ENCODE measurements around the gene HCN3. TPM values are rescaled to one million over a fixed set of nuclear protein-coding genes. Genes with fewer than 3 reads are reported as not detected.

The HCN3 gene
- total RNA-seq, 1 experiment from 2014 or later = 11.3 TPM

GRCh38 chr1:155300024-155300423 is 22.8 kb downstream of the HCN3 start:
- no peak for DNase-seq (ENCODE audit: low spot score)
- Histone ChIP-seq H3K9me3 (ENCODE audit: low read depth, low read length, poor library complexity, severe bottlenecking) (no peaks in the 10 kb centered on the region), H3K4me1 (ENCODE audit: insufficient read depth, low read length, poor library complexity, severe bottlenecking) (peaks cover 3% of the 10 kb centered on the region), H3K36me3 (ENCODE audit: insufficient read depth, low read length, poor library complexity, severe bottlenecking) (no peaks in the 10 kb centered on the region), H3K27me3 (replicated peaks; ENCODE audit: insufficient read depth, low read depth, low read length, poor library complexity) (peaks cover 11% of the 10 kb centered on the region), H3K27ac (ENCODE audit: low read depth, low read length, poor library complexity, severe bottlenecking) (no peak overlapping the region), H3K4me3 (ENCODE audit: low read depth, low read length, poor library complexity, severe bottlenecking) (no peak overlapping the region)
- ChIA-PET POLR2A (ENCODE audit: low non-redundant PET) (no interaction called here), CTCF (no interaction called here)
- intact Hi-C loops (cut with micrococcal nuclease; ENCODE audit: unreplicated experiment) = no loop called here
- TF ChIP-seq EZH2 (IDR thresholded peaks at IDR 0.05; ENCODE audit: borderline replicate concordance, low read depth, low read length, poor library complexity, severe bottlenecking) (no peak), CTCF (conservative IDR thresholded peaks at IDR 0.05; ENCODE audit: low read depth, low read length) (no peak)
- BruUV-seq (replicated peaks) = no TSS peak

DNA sequence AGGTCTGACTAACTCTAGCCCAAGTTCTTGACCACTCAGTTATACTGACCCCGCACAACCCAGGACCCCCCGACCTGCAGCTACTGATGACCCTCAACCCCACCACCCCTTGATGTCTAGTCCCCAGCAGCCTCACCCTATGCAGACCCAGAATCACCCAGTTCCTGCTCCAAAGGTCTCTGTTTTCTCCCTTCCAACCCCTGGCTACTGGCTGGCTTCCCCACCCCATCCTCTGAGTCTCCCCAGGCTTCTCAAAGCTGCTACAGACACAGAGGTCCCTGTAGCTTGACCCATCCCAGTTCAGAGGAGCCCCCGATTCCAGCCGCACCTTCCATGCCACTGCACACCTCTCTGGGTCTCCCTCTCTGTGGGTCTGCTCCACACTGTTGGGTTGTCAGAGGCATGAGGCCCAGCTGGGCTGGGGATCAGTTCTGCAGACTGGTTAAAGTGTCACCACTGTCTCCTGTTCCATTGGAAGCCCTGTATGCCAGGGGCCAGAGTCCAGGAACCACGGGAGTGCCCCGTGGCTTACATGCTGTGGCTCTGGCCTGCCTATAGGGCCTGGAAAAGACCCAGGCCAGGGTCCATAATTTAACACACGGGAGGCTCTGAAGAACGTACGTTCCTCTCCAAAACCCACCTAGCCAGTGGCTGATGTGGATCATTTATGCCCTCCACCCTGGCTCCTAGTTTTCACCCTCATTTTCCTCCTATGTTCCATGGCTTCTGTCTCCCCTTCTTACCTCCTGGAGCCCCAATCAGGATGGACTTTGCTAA is 23.5 kb downstream of the HCN3 start:
- no peak for DNase-seq (ENCODE audit: low spot score)
- Histone ChIP-seq H3K4me1 (ENCODE audit: insufficient read depth, low read length, poor library complexity, severe bottlenecking) (peaks cover 9% of the 10 kb centered on the region), H3K4me3 (ENCODE audit: low read depth, low read length, poor library complexity, severe bottlenecking) (no peak overlapping the region), H3K27me3 (replicated peaks; ENCODE audit: insufficient read depth, low read depth, low read length, poor library complexity) (peaks cover 4% of the 10 kb centered on the region), H3K27ac (ENCODE audit: low read depth, low read length, poor library complexity, severe bottlenecking) (no peak overlapping the region), H3K9me3 (ENCODE audit: low read depth, low read length, poor library complexity, severe bottlenecking) (no peaks in the 10 kb centered on the region), H3K36me3 (ENCODE audit: insufficient read depth, low read length, poor library complexity, severe bottlenecking) (no peaks in the 10 kb centered on the region)
- ChIA-PET CTCF (no interaction called here), POLR2A (ENCODE audit: low non-redundant PET) (no interaction called here)
- intact Hi-C loops (cut with micrococcal nuclease; ENCODE audit: unreplicated experiment) = no loop called here
- no TSS peak for BruUV-seq (replicated peaks)
- TF ChIP-seq EZH2 (IDR thresholded peaks at IDR 0.05; ENCODE audit: borderline replicate concordance, low read depth, low read length, poor library complexity, severe bottlenecking) = no peak
- no peak for TF ChIP-seq CTCF (conservative IDR thresholded peaks at IDR 0.05; ENCODE audit: low read depth, low read length)

DNA sequence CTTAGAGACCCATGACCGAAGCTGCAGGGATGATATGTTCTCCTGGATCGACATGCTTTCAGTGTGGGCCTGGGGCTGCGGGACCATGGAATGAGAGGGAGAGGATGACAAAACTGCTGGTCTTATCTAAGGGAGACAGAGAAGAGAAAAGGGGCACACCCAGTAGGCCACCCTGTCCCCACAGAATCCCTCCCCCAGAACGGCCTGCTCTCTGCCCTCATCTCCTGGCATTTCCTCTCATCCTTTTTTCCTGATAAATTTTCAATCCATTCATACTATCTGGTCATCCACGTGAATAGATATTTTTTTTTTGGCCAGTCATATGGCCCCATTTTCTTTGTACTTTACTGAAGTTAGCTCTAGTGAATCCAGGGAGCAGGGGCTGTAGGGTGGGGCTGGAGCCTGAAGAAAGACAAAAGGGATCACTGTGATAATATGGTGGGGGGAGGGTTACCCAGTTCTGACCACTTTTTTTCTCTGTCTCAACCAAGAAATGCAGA is 24.1 kb downstream of the HCN3 start, which contains the start of gene PKLR:
Gene PKLR, minus strand, starts transcription at position 97 of the 500 bp plus-strand sequence. Its CDS starts 43 bp downstream, at position 54.
- CTCF ChIA-PET = no interaction called here
- Histone ChIP-seq H3K4me1 (ENCODE audit: insufficient read depth, low read length, poor library complexity, severe bottlenecking) (peaks cover 9% of the 10 kb centered on the region), H3K4me3 (ENCODE audit: low read depth, low read length, poor library complexity, severe bottlenecking) (no peak within 1 kb of the TSS), H3K9me3 (ENCODE audit: low read depth, low read length, poor library complexity, severe bottlenecking) (no peaks in the 10 kb centered on the region), H3K27me3 (replicated peaks; ENCODE audit: insufficient read depth, low read depth, low read length, poor library complexity) (no peaks in the 10 kb centered on the region), H3K36me3 (ENCODE audit: insufficient read depth, low read length, poor library complexity, severe bottlenecking) (no peaks in the 10 kb centered on the region), H3K27ac (ENCODE audit: low read depth, low read length, poor library complexity, severe bottlenecking) (no peak within 1 kb of the TSS)
- POLR2A ChIA-PET (ENCODE audit: low non-redundant PET) = no interaction called here
- intact Hi-C loops (cut with micrococcal nuclease; ENCODE audit: unreplicated experiment) = no loop called here
- TF ChIP-seq EZH2 (IDR thresholded peaks at IDR 0.05; ENCODE audit: borderline replicate concordance, low read depth, low read length, poor library complexity, severe bottlenecking) = no peak
- DNase-seq (ENCODE audit: low spot score) = no peak
- no TSS peak for BruUV-seq (replicated peaks)
